ENCODE data around the gene DHX16. TPM values are rescaled to one million over a fixed set of nuclear protein-coding genes. Genes with fewer than 3 reads are reported as not detected.
A peak's percentile ranks its signal among the peaks of the same experiment; 100 is the strongest.

Gene DHX16
- total RNA-seq, 6 experiments from 2014 or later, result 33.7 to 36.7 (median 35.5) TPM

GRCh38 chr6:30686908-30687658 is 14.3 kb upstream of the DHX16 start:
- DNase-seq, result peak; percentile 94
- Mint-ChIP-seq H3K27me3 (ENCODE audit: insufficient read depth) (peaks cover 3% of the 10 kb centered on the region), H3K27ac (peak overlapping the region; percentile 95), H3K4me1 (ENCODE audit: low read depth) (peaks cover 64% of the 10 kb centered on the region), H3K4me3 (peak overlapping the region; percentile 92), H3K36me3 (ENCODE audit: low read depth) (peaks cover 46% of the 10 kb centered on the region), H3K9me3 (no peaks in the 10 kb centered on the region; the same call in 1 of the 2 replicates)
- TF ChIP-seq CTCF (IDR thresholded peaks at IDR 0.05), result no peak

GRCh38 chr6:30686009-30686907 is 13.5 kb upstream of the DHX16 start, which contains the start of gene PPP1R18:
TSS of gene PPP1R18 (minus strand) at chr6:30686645. CDS start at chr6:30686018, 627 bp downstream.
- Mint-ChIP-seq H3K4me1 (ENCODE audit: low read depth) (peaks cover 64% of the 10 kb centered on the region), H3K36me3 (ENCODE audit: low read depth) (peaks cover 53% of the 10 kb centered on the region), H3K4me3 (peak within 1 kb of the TSS; percentile 92), H3K27me3 (ENCODE audit: insufficient read depth) (peaks cover 3% of the 10 kb centered on the region), H3K9me3 (no peaks in the 10 kb centered on the region; the same call in 1 of the 2 replicates), H3K27ac (peak within 1 kb of the TSS; percentile 95)
- no peak for TF ChIP-seq CTCF (IDR thresholded peaks at IDR 0.05)
- peak; percentile 63 for DNase-seq

- Mint-ChIP-seq H3K27me3 (ENCODE audit: insufficient read depth) (peaks cover 1% of the 10 kb centered on the region), H3K27ac (peak overlapping the region; percentile 95), H3K36me3 (ENCODE audit: low read depth) (peaks cover 61% of the 10 kb centered on the region), H3K4me1 (ENCODE audit: low read depth) (peaks cover 65% of the 10 kb centered on the region), H3K9me3 (no peaks in the 10 kb centered on the region; the same call in 1 of the 2 replicates), H3K4me3 (peak overlapping the region; percentile 92)
- no peak for DNase-seq
- TF ChIP-seq CTCF (IDR thresholded peaks at IDR 0.05), result peak; percentile 52; the same call in 1 of the 2 replicates
Observed at GRCh38 chr6:30685157-30686008, 12.6 kb upstream of the DHX16 start.

- no peak for TF ChIP-seq CTCF (IDR thresholded peaks at IDR 0.05)
- Mint-ChIP-seq H3K4me3 (peak overlapping the region; percentile 92), H3K9me3 (no peaks in the 10 kb centered on the region; the same call in 1 of the 2 replicates), H3K27me3 (ENCODE audit: insufficient read depth) (peaks cover 1% of the 10 kb centered on the region), H3K4me1 (ENCODE audit: low read depth) (peaks cover 65% of the 10 kb centered on the region), H3K36me3 (ENCODE audit: low read depth) (peaks cover 69% of the 10 kb centered on the region), H3K27ac (peak overlapping the region; percentile 95)
- DNase-seq, result no peak
Observed at GRCh38 chr6:30684386-30685156, 11.8 kb upstream of the DHX16 start.
